T47D (cell line): ENCODE data around the gene LYPD3.

ENCODE experiments used
- DNase-seq, 2 experiments: peaks; one replicate each; pipeline versions ENCODE4 v3.0.0 to v3.0.0-alpha.2; 2011 to 2012; ENCODE audit warnings: low read depth in 1 of 2, low spot score in 1 of 2
- JUND ChIP-seq: IDR thresholded peaks from 2 replicates; pipeline ENCODE4 v1.6.1; 2012; ENCODE audit warnings: low read depth
- in situ Hi-C: cut with HindIII; loops from 2 replicates; pipeline ENCODE4 v1.10.0; 2016; ENCODE audit warnings: low sequenced_read_pairs, low pct_unique_long_range_greater_than_20kb

Gene LYPD3

GRCh38 chr19:43479961-43480561 is 14.7 kb upstream of the LYPD3 start:
- in situ Hi-C loops, result no loop called here
- TF ChIP-seq JUND, result no peak
- DNase-seq, result no peak

GRCh38 chr19:43479226-43479625 is 13.8 kb upstream of the LYPD3 start:
- no peak for TF ChIP-seq JUND
- in situ Hi-C loops, result no loop called here
- DNase-seq, result no peak

- in situ Hi-C loops, result no loop called here
- no peak for TF ChIP-seq JUND
- no peak for DNase-seq
Observed at GRCh38 chr19:43478323-43478722, 12.9 kb upstream of the LYPD3 start.

- in situ Hi-C loops, result no loop called here
- no peak for DNase-seq
- TF ChIP-seq JUND, result no peak
Observed at GRCh38 chr19:43476606-43477005, 11.2 kb upstream of the LYPD3 start.

GRCh38 chr19:43474986-43475705 is 9.7 kb upstream of the LYPD3 start:
- TF ChIP-seq JUND, result no peak
- in situ Hi-C loops, result no loop called here
- DNase-seq, result no peak

- TF ChIP-seq JUND, result no peak
- in situ Hi-C loops, result no loop called here
- no peak for DNase-seq
Observed at GRCh38 chr19:43474487-43474886, 9.1 kb upstream of the LYPD3 start.

GRCh38 chr19:43471091-43471490 is 5.7 kb upstream of the LYPD3 start:
- no peak for TF ChIP-seq JUND
- in situ Hi-C loops, result no loop called here
- DNase-seq, result peak in 1 of 2 experiments; percentile 59

- no peak for DNase-seq
- in situ Hi-C loops, result no loop called here
- no peak for TF ChIP-seq JUND
Observed at GRCh38 chr19:43470288-43470687, 4.9 kb upstream of the LYPD3 start.

- no peak for TF ChIP-seq JUND
- in situ Hi-C loops, result no loop called here
- DNase-seq, result no peak
Observed at GRCh38 chr19:43469160-43469480, 3.7 kb upstream of the LYPD3 start.

- no peak for TF ChIP-seq JUND
- in situ Hi-C loops, result no loop called here
- DNase-seq, result no peak
Observed at GRCh38 chr19:43468354-43469159, 3.1 kb upstream of the LYPD3 start.

- TF ChIP-seq JUND, result no peak
- no peak for DNase-seq
- in situ Hi-C loops, result no loop called here
Observed at GRCh38 chr19:43467730-43468129, 2.3 kb upstream of the LYPD3 start.

GRCh38 chr19:43467276-43467675 is 1.9 kb upstream of the LYPD3 start:
- in situ Hi-C loops, result no loop called here
- DNase-seq, result no peak
- no peak for TF ChIP-seq JUND

- no peak for TF ChIP-seq JUND
- in situ Hi-C loops, result no loop called here
- DNase-seq, result no peak
Observed at GRCh38 chr19:43466793-43467192, 1.4 kb upstream of the LYPD3 start.
